HepG2 (cell line): Measurements from ENCODE around the gene C1D. TPM values are rescaled to one million over a fixed set of nuclear protein-coding genes. Genes with fewer than 3 reads are reported as not detected.

ENCODE experiments used
- DMAP1 ChIP-seq: IDR thresholded peaks from 2 replicates; pipeline ENCODE4 v1.6.1; 2016
- FLYWCH1 ChIP-seq: sonication (generic); formaldehyde crosslinking; IDR thresholded peaks from 2 replicates; pipeline ENCODE4 v1.8.1; 2023; ENCODE audit warnings: mild to moderate bottlenecking, missing genetic modification reagents
- HDAC2 ChIP-seq: sonication (generic); formaldehyde crosslinking; IDR thresholded peaks from 2 replicates; pipeline ENCODE4 v1.4.0; 2020; ENCODE audit warnings: missing genetic modification reagents
- HINFP ChIP-seq: sonication (generic); formaldehyde crosslinking; IDR thresholded peaks from 2 replicates; pipeline ENCODE4 v1.4.0; 2020; ENCODE audit warnings: low read depth, mild to moderate bottlenecking, missing genetic modification reagents
- NFE2L2 ChIP-seq: fragments of 150-350 bp; IDR thresholded peaks from 2 replicates; pipeline ENCODE4 v1.6.1; 2014; ENCODE audit warnings: low read length
- POLR2G ChIP-seq: fragments of 200-400 bp; formaldehyde crosslinking; IDR thresholded peaks from 2 replicates; pipeline ENCODE4 v1.6.1; 2018; ENCODE audit warnings: mild to moderate bottlenecking, low read depth, low read length, moderate library complexity
- PRMT3 ChIP-seq: sonication (generic); formaldehyde crosslinking; IDR thresholded peaks from 2 replicates; pipeline ENCODE4 v1.8.1; 2022; ENCODE audit warnings: low read depth, mild to moderate bottlenecking, moderate library complexity, missing genetic modification reagents, borderline replicate concordance
- TAF1 ChIP-seq: sonication (generic); formaldehyde crosslinking; IDR thresholded peaks from 2 replicates; pipeline ENCODE4 v1.4.0; 2020; ENCODE audit warnings: missing genetic modification reagents
- THAP11 ChIP-seq: IDR thresholded peaks from 2 replicates; pipeline ENCODE4 v1.6.1; 2016; ENCODE audit warnings: missing biosample characterization, missing genetic modification reagents
- YY1 ChIP-seq: IDR thresholded peaks from 2 replicates; pipeline ENCODE4 v1.6.1; 2011; ENCODE audit warnings: low read length, low read depth, moderate library complexity, mild to moderate bottlenecking; ENCODE audit not compliant: insufficient read depth, insufficient replicate concordance
- ZGPAT ChIP-seq: IDR thresholded peaks from 2 replicates; pipeline ENCODE4 v1.6.1; 2016; ENCODE audit warnings: mild to moderate bottlenecking
- ZMAT3 ChIP-seq: sonication (generic); formaldehyde crosslinking; conservative IDR thresholded peaks from 2 replicates; pipeline ENCODE4 v1.7.0; 2021; ENCODE audit warnings: missing genetic modification reagents
- ZNF160 ChIP-seq: sonication (generic); formaldehyde crosslinking; IDR thresholded peaks from 2 replicates; pipeline ENCODE4 v1.8.0; 2022; ENCODE audit warnings: mild to moderate bottlenecking, inconsistent platforms, missing genetic modification reagents
- ZNF18 ChIP-seq: sonication (generic); formaldehyde crosslinking; IDR thresholded peaks from 2 replicates; pipeline ENCODE4 v1.8.0; 2022; ENCODE audit warnings: mild to moderate bottlenecking, missing genetic modification reagents; ENCODE audit not compliant: insufficient replicate concordance
- ZNF224 ChIP-seq: sonication (generic); formaldehyde crosslinking; IDR thresholded peaks from 2 replicates; pipeline ENCODE4 v1.5.0; 2020; ENCODE audit warnings: mild to moderate bottlenecking, missing genetic modification reagents
- ZNF253 ChIP-seq: sonication (generic); formaldehyde crosslinking; IDR thresholded peaks from 2 replicates; pipeline ENCODE4 v1.8.0; 2022; ENCODE audit warnings: mild to moderate bottlenecking, missing genetic modification reagents, borderline replicate concordance
- ZNF30 ChIP-seq: sonication (generic); formaldehyde crosslinking; IDR thresholded peaks from 2 replicates; pipeline ENCODE4 v1.5.0; 2020; ENCODE audit warnings: mild to moderate bottlenecking, missing genetic modification reagents
- ZNF501 ChIP-seq: sonication (generic); formaldehyde crosslinking; IDR thresholded peaks from 2 replicates; pipeline ENCODE4 v1.5.1; 2020; ENCODE audit warnings: mild to moderate bottlenecking, moderate library complexity, missing genetic modification reagents
- ZNF543 ChIP-seq: sonication (generic); formaldehyde crosslinking; IDR thresholded peaks from 2 replicates; pipeline ENCODE4 v1.4.0; 2020; ENCODE audit warnings: mild to moderate bottlenecking, missing genetic modification reagents
- ZNF598 ChIP-seq: sonication (generic); formaldehyde crosslinking; IDR thresholded peaks from 2 replicates; pipeline ENCODE4 v1.5.1; 2020; ENCODE audit warnings: mild to moderate bottlenecking, missing genetic modification reagents, borderline replicate concordance
- ZNF652 ChIP-seq: IDR thresholded peaks from 2 replicates; pipeline ENCODE4 v1.6.1; 2016; ENCODE audit warnings: low read depth, borderline replicate concordance
- ZNF724P ChIP-seq: sonication (generic); formaldehyde crosslinking; IDR thresholded peaks from 2 replicates; pipeline ENCODE4 v1.8.0; 2022; ENCODE audit warnings: missing genetic modification reagents, borderline replicate concordance
- ZNF761 ChIP-seq: sonication (generic); formaldehyde crosslinking; conservative IDR thresholded peaks from 2 replicates; pipeline ENCODE4 v1.4.0; 2020; ENCODE audit warnings: mild to moderate bottlenecking, missing genetic modification reagents
- ZNF781 ChIP-seq: sonication (generic); formaldehyde crosslinking; IDR thresholded peaks from 2 replicates; pipeline ENCODE4 v1.5.1; 2020; ENCODE audit warnings: borderline replicate concordance, mild to moderate bottlenecking, missing genetic modification reagents; ENCODE audit errors: not compliant biosample characterization
- polyA plus RNA-seq, 8 experiments: library from polyadenylated mRNA; depleted of rRNA in 3 of 8; stranded (reverse) in 7 of 8; unstranded in 1 of 8; fragments of >200 nt; fragmentation: Illumina TruSeq in 4 of 8; extraction: Trizol in 4 of 8; gene quantifications; 2 replicates each; pipeline versions ENCODE4 v1.2.1 to v1.2.3, GENCODE V29; 2011 to 2016; ENCODE audit warnings: low read depth in 4 of 8, missing spikeins in 1 of 8, mixed read lengths in 1 of 8; ENCODE audit not compliant: insufficient read depth in 1 of 8
- total RNA-seq, 5 experiments: library from RNA; depleted of rRNA; stranded (reverse); fragments of >200 nt; fragmentation: Illumina TruSeq; extraction: Trizol; gene quantifications; 2 replicates each; pipeline ENCODE4 v1.2.3, GENCODE V29; 2016; ENCODE audit warnings: low read depth in 1 of 5

C1D gene
- total and polyA plus RNA-seq, 2 of the 13 experiments (the other 11 are each of a cell fraction or from before 2014, with no cell fraction given), result 38.1 to 43.5 TPM

- TF ChIP-seq PRMT3 (CRISPR knock-in tag) (no peak), THAP11 (peak; percentile 93), ZNF543 (CRISPR knock-in tag) (0 out of 2 replicates have a peak, but pooled peaks have one; percentile 42), HINFP (CRISPR knock-in tag) (peak; percentile 55; the same call in 1 of the 2 replicates), TAF1 (CRISPR knock-in tag) (peak; percentile 85), POLR2G (peak; percentile 95), HDAC2 (CRISPR knock-in tag) (peak; percentile 86), NFE2L2 (no peak), ZNF501 (CRISPR knock-in tag) (peak; percentile 93), ZNF598 (CRISPR knock-in tag) (peak; percentile 36; the same call in 1 of the 2 replicates), ZNF18 (peak; percentile 78), ZNF724P (CRISPR knock-in tag) (0 out of 2 replicates have a peak, but pooled peaks have one; percentile 65), ZNF160 (peak; percentile 28; the same call in 1 of the 2 replicates), FLYWCH1 (CRISPR knock-in tag) (no peak), ZNF781 (CRISPR knock-in tag) (peak; percentile 41), ZNF253 (CRISPR knock-in tag) (no peak), ZNF761 (no peak), ZMAT3 (CRISPR knock-in tag) (peak; percentile 88; the same call in 1 of the 2 replicates), ZNF30 (CRISPR knock-in tag) (no peak), DMAP1 (peak; percentile 79), ZGPAT (peak; percentile 80), ZNF224 (0 out of 2 replicates have a peak, but pooled peaks have one; percentile 32), YY1 (peak; percentile 61), ZNF652 (CRISPR knock-in tag) (peak; percentile 48; the same call in 1 of the 2 replicates)
Observed at GRCh38 chr2:68062680-68063387, at the start of gene C1D (continued).
